Ovary (tissue), 9 donors: ENCODE results near the gene ALOX5. TPM values are rescaled to one million over a fixed set of nuclear protein-coding genes. Genes with fewer than 3 reads are reported as not detected.

Experiments used
- DNase-seq, 5 donors: peaks; one replicate each; pipeline ENCODE4 v3.0.0-alpha.2; 2019 to 2020
- H3K27ac ChIP-seq, 2 donors: fragments of 200-600 bp; one replicate each; pipeline versions ENCODE4 v1.5.1 to v1.8.0; 2019 to 2022
- H3K27me3 ChIP-seq: fragments of 200-600 bp; one replicate; pipeline ENCODE4 v1.8.0; 2022
- H3K36me3 ChIP-seq: fragments of 200-600 bp; sonication (generic); one replicate; pipeline ENCODE4 v1.5.1; 2019
- H3K4me1 ChIP-seq: one replicate; pipeline ENCODE4 v1.8.1; 2013; ENCODE audit warnings: mild to moderate bottlenecking, moderate library complexity; ENCODE audit not compliant: insufficient read depth
- H3K4me3 ChIP-seq: fragments of 200-600 bp; sonication (generic); one replicate; pipeline ENCODE4 v1.5.1; 2017
- H3K9me3 ChIP-seq, 2 donors: fragments of 200-600 bp in 1 of 2; sonication (generic) in 1 of 2; one replicate each; pipeline versions ENCODE4 v1.5.1 to v1.8.1; 2013 to 2019; ENCODE audit warnings: mild to moderate bottlenecking in 1 of 2, moderate library complexity in 1 of 2
- EP300 ChIP-seq: sonication (generic); formaldehyde crosslinking; IDR thresholded peaks from one replicate; pipeline ENCODE4 v1.6.1; 2017; ENCODE audit warnings: antibody characterized with exemption
- POLR2A ChIP-seq: fragments of 450-650 bp; IDR thresholded peaks from one replicate; pipeline ENCODE4 v1.6.1; 2017; ENCODE audit warnings: antibody characterized with exemption, mild to moderate bottlenecking, moderate library complexity
- WGBS, 3 donors: extraction: QIAGEN DNeasy Blood & Tissue Kit in 1 of 3; methylation state at CpG; one replicate each; pipeline versions ENCODE4 v1.1.5 to v1.1.7; 2013 to 2017; 5-methylcytosine and 5-hydroxymethylcytosine counted together
- intact Hi-C, 4 donors: fragments of 100-400 bp; cut with DNase I; formaldehyde crosslinking; loops; one replicate each; pipeline versions ENCODE4 v1.11.0 to v1.15.1; 2022 to 2023
- polyA plus RNA-seq, 2 donors: library from polyadenylated mRNA; stranded (reverse); fragments of 200-250 nt in 1 of 2; fragments of 350-450 nt in 1 of 2; fragmentation: Illumina TruSeq in 1 of 2; extraction: RNeasy Lipid Tissue Mini Kit (QIAGEN cat#74804) in 1 of 2; gene quantifications; one replicate each; pipeline ENCODE4 v1.2.3, GENCODE V29; 2013 to 2014
- total RNA-seq, 7 donors: library from RNA; depleted of rRNA in 2 of 7; stranded (reverse); fragments of >200 nt in 2 of 7; fragmentation: NEBNext Ultra II Directional in 3 of 7; extraction: Animal tissue kit (Norgen Biotek cat#: 25700) in 3 of 7; gene quantifications; one replicate each; pipeline versions ENCODE4 v1.1.0 to v1.2.4, GENCODE V29; 2016 to 2023
- TF ChIP-seq, protein P1 (sequence below), 3 donors: fragments of 450-650 bp in 2 of 3; fragments of 200-600 bp in 1 of 3; IDR thresholded peaks; one replicate each; pipeline versions ENCODE4 v1.5.1 to v1.8.0; 2016 to 2022; ENCODE audit warnings: antibody characterized with exemption in 3 of 3, mild to moderate bottlenecking in 1 of 3
- donor health status: DM: no; HTN: no; CAD: no; lungs with moderate emphysema.
- donor health status: DM: no; HTN: no; CAD: no.
- donor health status: Bipolar disorder and iron deficiency.
- donor health status: DM: yes; HTN: yes; CAD: no.
- donor health status: DM: no; HTN: no; CAD: no.
- donor health status: DM: yes; HTN: yes; CAD: no.

Gene ALOX5
- total and polyA plus RNA-seq, 9 donors: 1.7 to 17.7 (median 6.3) TPM

DNA sequence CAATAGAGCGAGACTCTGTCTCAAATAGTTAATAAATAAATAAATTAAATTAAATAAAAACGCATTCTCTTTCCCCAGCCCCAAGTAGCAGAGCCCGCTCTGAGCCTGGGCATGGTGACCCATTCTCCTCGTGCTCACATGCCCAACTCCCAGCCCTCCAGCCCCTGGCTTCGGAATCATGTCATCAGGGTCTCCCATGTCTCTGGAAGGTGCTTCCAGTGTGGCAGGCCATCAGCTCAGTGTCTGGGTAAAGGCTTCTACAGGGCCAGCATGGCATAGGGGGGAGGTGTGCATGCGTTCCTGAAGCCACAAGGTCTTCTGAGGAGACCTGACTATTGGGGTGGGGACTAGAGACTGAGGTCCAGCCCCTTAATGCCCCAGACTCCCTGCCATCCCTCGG lies 72.8 kb downstream of the ALOX5 start:
- Histone ChIP-seq H3K9me3 (no peaks in the 10 kb centered on the region), H3K27me3 (no peaks in the 10 kb centered on the region), H3K27ac (no peak overlapping the region), H3K4me1 (no peaks in the 10 kb centered on the region), H3K4me3 (no peak overlapping the region), H3K36me3 (no peaks in the 10 kb centered on the region)
- 91 to 97% (median 92%) methylated on average over 7 of the region's 7 CpGs for WGBS, 3 donors
- intact Hi-C loops: no loop called here
- DNase-seq: no peak
- TF ChIP-seq POLR2A (no peak), EP300 (no peak)
- TF ChIP-seq, protein P1, sequence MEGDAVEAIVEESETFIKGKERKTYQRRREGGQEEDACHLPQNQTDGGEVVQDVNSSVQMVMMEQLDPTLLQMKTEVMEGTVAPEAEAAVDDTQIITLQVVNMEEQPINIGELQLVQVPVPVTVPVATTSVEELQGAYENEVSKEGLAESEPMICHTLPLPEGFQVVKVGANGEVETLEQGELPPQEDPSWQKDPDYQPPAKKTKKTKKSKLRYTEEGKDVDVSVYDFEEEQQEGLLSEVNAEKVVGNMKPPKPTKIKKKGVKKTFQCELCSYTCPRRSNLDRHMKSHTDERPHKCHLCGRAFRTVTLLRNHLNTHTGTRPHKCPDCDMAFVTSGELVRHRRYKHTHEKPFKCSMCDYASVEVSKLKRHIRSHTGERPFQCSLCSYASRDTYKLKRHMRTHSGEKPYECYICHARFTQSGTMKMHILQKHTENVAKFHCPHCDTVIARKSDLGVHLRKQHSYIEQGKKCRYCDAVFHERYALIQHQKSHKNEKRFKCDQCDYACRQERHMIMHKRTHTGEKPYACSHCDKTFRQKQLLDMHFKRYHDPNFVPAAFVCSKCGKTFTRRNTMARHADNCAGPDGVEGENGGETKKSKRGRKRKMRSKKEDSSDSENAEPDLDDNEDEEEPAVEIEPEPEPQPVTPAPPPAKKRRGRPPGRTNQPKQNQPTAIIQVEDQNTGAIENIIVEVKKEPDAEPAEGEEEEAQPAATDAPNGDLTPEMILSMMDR (IDR thresholded peaks at IDR 0.05): no peak

DNA sequence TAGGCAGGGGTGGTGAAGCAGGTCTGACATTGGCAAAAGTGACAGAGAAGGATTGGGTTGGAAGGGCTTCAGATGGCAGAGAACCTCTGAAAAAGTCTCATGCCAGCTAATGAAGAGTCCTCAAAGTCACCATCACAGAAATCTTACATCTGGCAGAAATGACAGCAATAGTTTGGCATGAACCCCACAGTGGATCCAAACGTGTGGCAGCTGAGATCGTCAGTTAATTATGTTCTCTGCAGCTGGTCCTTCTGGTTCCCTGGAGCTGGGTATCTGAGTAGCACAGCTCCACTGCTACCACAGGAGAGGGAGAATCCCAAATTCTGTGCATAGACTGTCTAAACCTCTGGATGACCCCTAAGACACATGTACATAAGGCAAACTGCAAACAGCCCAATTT lies 73.4 kb downstream of the ALOX5 start:
- TF ChIP-seq EP300 (no peak), POLR2A (no peak)
- TF ChIP-seq, protein P1 (IDR thresholded peaks at IDR 0.05): no peak
- WGBS, 3 donors: 42 to 54% (median 48%) methylated on average over 2 of the region's 2 CpGs
- H3K27me3 ChIP-seq: no peaks in the 10 kb centered on the region
- H3K4me3 ChIP-seq: no peak overlapping the region
- no peaks in the 10 kb centered on the region for H3K9me3 ChIP-seq
- no peak overlapping the region for H3K27ac ChIP-seq
- no peak for DNase-seq
- intact Hi-C loops: no loop called here
- H3K4me1 ChIP-seq: no peaks in the 10 kb centered on the region
- H3K36me3 ChIP-seq: no peaks in the 10 kb centered on the region

DNA sequence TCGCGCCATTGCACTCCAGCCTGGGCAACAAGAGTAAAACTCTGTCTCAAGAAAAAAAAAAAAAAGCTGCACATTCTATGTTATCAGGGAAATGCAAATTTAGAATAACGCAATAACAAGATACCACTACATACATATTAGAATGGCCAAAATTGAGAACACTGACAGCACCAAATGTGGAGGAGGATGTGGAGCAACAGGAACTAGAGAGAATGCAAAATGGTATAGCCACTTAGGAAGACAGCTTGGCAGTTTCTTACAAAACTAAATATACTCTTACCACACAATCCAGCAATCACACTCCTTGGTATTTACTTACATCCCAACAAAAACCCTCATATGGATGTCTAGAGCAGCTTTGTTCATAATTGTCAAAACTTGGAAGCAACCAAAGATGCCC lies 76.8 kb downstream of the ALOX5 start:
- H3K27ac ChIP-seq: no peak overlapping the region
- 94 to 99% (median 99%) methylated on average over 3 of the region's 3 CpGs for WGBS, 3 donors
- DNase-seq: no peak
- no peaks in the 10 kb centered on the region for H3K27me3 ChIP-seq
- no peaks in the 10 kb centered on the region for H3K4me1 ChIP-seq
- no peak overlapping the region for H3K4me3 ChIP-seq
- H3K36me3 ChIP-seq: no peaks in the 10 kb centered on the region
- intact Hi-C loops: no loop called here
- no peaks in the 10 kb centered on the region for H3K9me3 ChIP-seq
- TF ChIP-seq, protein P1 (IDR thresholded peaks at IDR 0.05): no peak
- TF ChIP-seq EP300 (no peak), POLR2A (no peak)

DNA sequence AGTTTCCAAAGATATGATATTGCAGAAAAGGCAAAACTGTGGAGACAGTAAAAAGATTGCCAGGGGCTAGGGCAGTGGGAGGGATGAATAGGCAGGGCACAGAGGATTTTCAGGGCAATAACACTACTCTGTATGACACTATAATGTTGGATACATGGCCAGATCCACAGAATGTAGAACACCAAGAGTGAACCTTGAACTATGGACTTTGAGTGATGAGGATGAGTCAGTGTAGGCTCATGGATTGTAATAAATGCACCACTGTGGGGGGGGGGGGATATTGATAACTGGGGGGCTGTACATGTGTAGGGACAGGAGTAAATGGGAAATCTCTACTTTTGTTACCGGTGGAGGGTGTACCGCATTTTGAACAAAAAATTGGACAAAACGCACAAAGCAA lies 77.4 kb downstream of the ALOX5 start:
- DNase-seq: no peak
- Histone ChIP-seq H3K36me3 (no peaks in the 10 kb centered on the region), H3K9me3 (no peaks in the 10 kb centered on the region), H3K27me3 (no peaks in the 10 kb centered on the region), H3K4me3 (no peak overlapping the region), H3K27ac (no peak overlapping the region), H3K4me1 (no peaks in the 10 kb centered on the region)
- 91 to 94% (median 93%) methylated on average over 3 of the region's 3 CpGs for WGBS, 3 donors
- intact Hi-C loops: no loop called here
- no peak for TF ChIP-seq EP300
- TF ChIP-seq, protein P1 (IDR thresholded peaks at IDR 0.05): no peak
- no peak for TF ChIP-seq POLR2A

DNA sequence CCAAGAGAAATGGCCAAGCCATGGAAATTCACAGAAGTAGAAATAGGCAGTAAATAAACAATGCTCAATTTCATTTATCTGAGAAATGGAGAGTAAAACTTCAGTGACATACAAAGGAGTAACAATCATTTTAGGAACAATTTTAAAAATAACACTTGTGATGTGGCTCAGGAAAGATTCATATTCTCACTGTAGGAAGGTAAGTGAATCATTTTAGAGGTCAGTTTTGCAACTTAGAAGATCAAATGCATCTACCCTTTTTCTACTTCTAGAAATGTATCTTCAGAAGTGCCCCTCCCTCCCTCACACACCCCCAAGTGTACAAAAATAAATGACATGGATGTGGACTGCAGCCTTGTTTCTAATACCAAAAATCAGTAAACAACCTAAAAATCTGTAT lies 78.3 kb downstream of the ALOX5 start:
- TF ChIP-seq EP300 (no peak), POLR2A (no peak)
- TF ChIP-seq, protein P1 (IDR thresholded peaks at IDR 0.05): no peak

More for the DNA sequence above, 78.3 kb downstream of the ALOX5 start:
- Histone ChIP-seq H3K36me3 (no peaks in the 10 kb centered on the region), H3K27ac (no peak overlapping the region), H3K4me1 (no peaks in the 10 kb centered on the region), H3K27me3 (no peaks in the 10 kb centered on the region), H3K9me3 (no peaks in the 10 kb centered on the region), H3K4me3 (no peak overlapping the region)
- no peak for DNase-seq
- intact Hi-C loops: no loop called here
